Measurements from ENCODE around the gene LRPAP1.

LRPAP1 gene

GRCh38 chr4:3484057-3484973 lies 47.9 kb downstream of the LRPAP1 start:
- no peak for DNase-seq

- no peak for DNase-seq
These were observed 48.7 kb downstream of the LRPAP1 start for GRCh38 chr4:3483471-3483921.

- no peak for DNase-seq
These were observed 49.5 kb downstream of the LRPAP1 start for GRCh38 chr4:3482707-3483106.

GRCh38 chr4:3481783-3482393 lies 50.3 kb downstream of the LRPAP1 start:
- DNase-seq: no peak

- DNase-seq: no peak
These were observed 51.1 kb downstream of the LRPAP1 start for GRCh38 chr4:3481113-3481531.

GRCh38 chr4:3480528-3481112 lies 51.6 kb downstream of the LRPAP1 start:
- peak in 1 of 2 experiments; percentile 19 for DNase-seq

- no peak for DNase-seq
These were observed 52.7 kb downstream of the LRPAP1 start for GRCh38 chr4:3479358-3480101.

GRCh38 chr4:3478446-3479357 lies 53.5 kb downstream of the LRPAP1 start:
- no peak for DNase-seq

GRCh38 chr4:3477750-3478430 lies 54.3 kb downstream of the LRPAP1 start:
- no peak for DNase-seq

GRCh38 chr4:3476936-3477749 lies 55.1 kb downstream of the LRPAP1 start:
- DNase-seq: no peak

- no peak for DNase-seq
These were observed 55.9 kb downstream of the LRPAP1 start for GRCh38 chr4:3476341-3476747.

GRCh38 chr4:3475713-3476260 lies 56.4 kb downstream of the LRPAP1 start:
- DNase-seq: no peak

GRCh38 chr4:3475041-3475712 lies 57.0 kb downstream of the LRPAP1 start:
- DNase-seq: no peak

- no peak for DNase-seq
These were observed 58.0 kb downstream of the LRPAP1 start for GRCh38 chr4:3473996-3474765.

GRCh38 chr4:3473181-3473950 lies 58.9 kb downstream of the LRPAP1 start:
- no peak for DNase-seq

- DNase-seq: no peak
These were observed 59.6 kb downstream of the LRPAP1 start for GRCh38 chr4:3472411-3473141.

- no peak for DNase-seq
These were observed 60.3 kb downstream of the LRPAP1 start for GRCh38 chr4:3471886-3472285.

Data from SHP77 (cell line).